ENCODE results near the gene COX20.

COX20 gene

DNA sequence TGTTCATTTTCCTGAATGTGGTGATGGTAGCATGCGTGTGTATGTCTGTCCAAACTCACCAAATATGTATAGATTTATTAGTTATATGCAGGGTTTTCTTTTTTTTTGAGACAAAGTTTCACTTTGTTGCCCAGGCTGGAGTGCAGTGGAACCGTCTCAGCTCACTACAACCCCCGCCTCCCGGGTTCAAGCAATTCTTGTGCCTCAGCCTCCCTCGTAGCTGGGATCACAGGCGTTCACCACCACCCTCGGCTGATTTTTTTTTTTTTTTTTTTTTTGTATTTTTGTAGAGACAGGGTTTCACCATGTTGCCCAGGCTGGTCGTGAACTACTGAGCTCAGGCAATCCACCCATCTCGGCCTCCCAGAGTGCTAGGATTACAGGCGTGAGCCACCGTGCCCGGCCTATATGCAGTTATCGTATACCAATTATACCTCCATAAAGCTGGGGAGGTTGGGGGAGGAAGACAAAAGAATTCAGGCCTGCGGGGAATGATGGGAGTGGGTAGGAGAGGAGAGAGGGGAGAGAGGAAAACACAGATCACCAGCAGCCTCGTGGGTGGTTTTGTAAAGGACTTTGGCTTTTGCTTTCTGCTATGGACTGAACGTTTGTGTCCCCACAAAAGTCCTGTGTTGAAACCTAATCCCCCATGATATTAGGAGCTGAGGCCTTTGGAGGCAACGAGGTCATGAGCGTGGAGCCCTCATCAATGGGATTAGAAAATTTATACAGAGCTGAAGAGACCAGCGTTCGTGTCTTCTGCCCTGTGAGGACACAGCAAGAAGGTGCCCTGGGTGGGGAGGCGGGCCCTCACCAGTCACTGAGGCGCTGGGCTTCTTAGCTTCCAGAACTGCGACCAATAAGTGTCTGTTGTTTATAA, 33.3 kb downstream of the COX20 start:
- H3F3A ChIP-seq (ENCODE audit: insufficient read depth, low read length): no peaks in the 10 kb centered on the region
- H3K27ac ChIP-seq (ENCODE audit: low read depth, low read length, poor library complexity, severe bottlenecking): no peak overlapping the region
- H3K9me2 ChIP-seq (ENCODE audit: low read depth, low read length): no peaks in the 10 kb centered on the region
- H3K27me3 ChIP-seq (ENCODE audit: insufficient read depth, low read length): no peaks in the 10 kb centered on the region
- H4K20me1 ChIP-seq (ENCODE audit: insufficient read depth, low read length): no peaks in the 10 kb centered on the region
- no peak overlapping the region for H3K9ac ChIP-seq (ENCODE audit: low read length)
- no peak overlapping the region for H3K4me3 ChIP-seq (ENCODE audit: low read depth, low read length, poor library complexity, severe bottlenecking)
- H3K4me1 ChIP-seq (ENCODE audit: insufficient read depth, low read length, severe bottlenecking): peaks cover 18% of the 10 kb centered on the region
- H3K79me2 ChIP-seq (ENCODE audit: insufficient read depth, low read length): peaks cover 5% of the 10 kb centered on the region
- no peak overlapping the region for H2AFZ ChIP-seq (ENCODE audit: low read length)
- peaks cover 5% of the 10 kb centered on the region for H3K36me3 ChIP-seq (ENCODE audit: insufficient read depth, low read length)
- no peaks in the 10 kb centered on the region for H3K9me3 ChIP-seq (ENCODE audit: low read length)
- TF ChIP-seq, protein P1, sequence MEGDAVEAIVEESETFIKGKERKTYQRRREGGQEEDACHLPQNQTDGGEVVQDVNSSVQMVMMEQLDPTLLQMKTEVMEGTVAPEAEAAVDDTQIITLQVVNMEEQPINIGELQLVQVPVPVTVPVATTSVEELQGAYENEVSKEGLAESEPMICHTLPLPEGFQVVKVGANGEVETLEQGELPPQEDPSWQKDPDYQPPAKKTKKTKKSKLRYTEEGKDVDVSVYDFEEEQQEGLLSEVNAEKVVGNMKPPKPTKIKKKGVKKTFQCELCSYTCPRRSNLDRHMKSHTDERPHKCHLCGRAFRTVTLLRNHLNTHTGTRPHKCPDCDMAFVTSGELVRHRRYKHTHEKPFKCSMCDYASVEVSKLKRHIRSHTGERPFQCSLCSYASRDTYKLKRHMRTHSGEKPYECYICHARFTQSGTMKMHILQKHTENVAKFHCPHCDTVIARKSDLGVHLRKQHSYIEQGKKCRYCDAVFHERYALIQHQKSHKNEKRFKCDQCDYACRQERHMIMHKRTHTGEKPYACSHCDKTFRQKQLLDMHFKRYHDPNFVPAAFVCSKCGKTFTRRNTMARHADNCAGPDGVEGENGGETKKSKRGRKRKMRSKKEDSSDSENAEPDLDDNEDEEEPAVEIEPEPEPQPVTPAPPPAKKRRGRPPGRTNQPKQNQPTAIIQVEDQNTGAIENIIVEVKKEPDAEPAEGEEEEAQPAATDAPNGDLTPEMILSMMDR (IDR thresholded peaks at IDR 0.05; ENCODE audit: low read length): no peak
- TF ChIP-seq EZH2 (IDR thresholded peaks at IDR 0.05; ENCODE audit: borderline replicate concordance, low read length): no peak
- no peak overlapping the region for H3K4me2 ChIP-seq (ENCODE audit: low read length)

DNA sequence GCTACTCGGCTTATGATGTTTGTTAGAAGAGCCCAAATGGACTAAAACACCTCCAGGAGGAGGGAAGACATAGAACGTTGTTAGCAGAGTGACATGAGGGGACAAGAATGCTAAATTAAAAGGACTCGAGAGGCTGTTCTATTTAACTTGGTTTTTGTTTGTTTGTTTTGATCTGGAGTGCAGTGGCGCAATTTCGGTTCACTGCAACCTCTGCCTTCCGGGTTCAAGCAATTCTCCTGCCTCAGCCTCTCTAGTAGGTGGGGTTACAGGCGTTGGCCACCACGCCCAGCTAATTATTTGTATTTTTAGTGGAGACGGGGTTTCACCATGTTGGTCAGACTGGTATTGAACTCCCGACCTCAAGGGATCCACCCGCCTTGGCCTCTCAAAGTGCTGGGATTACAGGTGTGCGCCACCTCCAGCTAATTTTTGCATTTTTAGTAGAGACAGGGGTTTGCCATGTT, 33.9 kb downstream of the COX20 start:
- Histone ChIP-seq H2AFZ (ENCODE audit: low read length) (no peak overlapping the region), H3K9me3 (ENCODE audit: low read length) (no peaks in the 10 kb centered on the region), H3K4me3 (ENCODE audit: low read depth, low read length, poor library complexity, severe bottlenecking) (no peak overlapping the region), H4K20me1 (ENCODE audit: insufficient read depth, low read length) (no peaks in the 10 kb centered on the region), H3K9ac (ENCODE audit: low read length) (no peak overlapping the region), H3K36me3 (ENCODE audit: insufficient read depth, low read length) (no peaks in the 10 kb centered on the region), H3K4me1 (ENCODE audit: insufficient read depth, low read length, severe bottlenecking) (peaks cover 18% of the 10 kb centered on the region), H3K4me2 (ENCODE audit: low read length) (no peak overlapping the region), H3K79me2 (ENCODE audit: insufficient read depth, low read length) (no peaks in the 10 kb centered on the region), H3K9me2 (ENCODE audit: low read depth, low read length) (no peaks in the 10 kb centered on the region), H3K27me3 (ENCODE audit: insufficient read depth, low read length) (no peaks in the 10 kb centered on the region), H3F3A (ENCODE audit: insufficient read depth, low read length) (no peaks in the 10 kb centered on the region), H3K27ac (ENCODE audit: low read depth, low read length, poor library complexity, severe bottlenecking) (no peak overlapping the region)
- TF ChIP-seq, protein P1 (IDR thresholded peaks at IDR 0.05; ENCODE audit: low read length): no peak
- TF ChIP-seq EZH2 (IDR thresholded peaks at IDR 0.05; ENCODE audit: borderline replicate concordance, low read length): no peak

DNA sequence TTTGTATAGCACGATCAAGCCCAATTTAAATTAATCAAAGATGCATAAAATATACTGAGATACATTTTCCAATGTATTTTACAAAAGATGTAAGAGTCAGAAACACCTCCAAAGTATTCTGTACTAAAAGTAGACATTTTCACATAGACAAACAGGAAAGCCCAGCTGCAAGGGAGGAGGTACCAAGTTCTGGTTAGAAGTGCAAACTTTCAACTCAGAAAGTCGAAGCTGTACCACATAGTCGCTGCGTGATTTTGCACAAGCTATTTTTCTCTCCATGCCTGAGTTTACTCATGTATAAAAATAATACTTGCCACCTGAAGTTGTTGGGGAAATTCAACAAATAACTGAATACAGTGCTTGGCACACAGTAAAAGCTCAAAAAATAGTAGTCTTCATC, 34.5 kb downstream of the COX20 start:
- H3K27me3 ChIP-seq (ENCODE audit: insufficient read depth, low read length): no peaks in the 10 kb centered on the region
- peaks cover 16% of the 10 kb centered on the region for H3K4me1 ChIP-seq (ENCODE audit: insufficient read depth, low read length, severe bottlenecking)
- H3K9ac ChIP-seq (ENCODE audit: low read length): no peak overlapping the region
- H3K36me3 ChIP-seq (ENCODE audit: insufficient read depth, low read length): no peaks in the 10 kb centered on the region
- no peak overlapping the region for H2AFZ ChIP-seq (ENCODE audit: low read length)
- no peak overlapping the region for H3K4me2 ChIP-seq (ENCODE audit: low read length)
- no peaks in the 10 kb centered on the region for H4K20me1 ChIP-seq (ENCODE audit: insufficient read depth, low read length)
- TF ChIP-seq, protein P1 (IDR thresholded peaks at IDR 0.05; ENCODE audit: low read length): no peak
- TF ChIP-seq EZH2 (IDR thresholded peaks at IDR 0.05; ENCODE audit: borderline replicate concordance, low read length): no peak
- no peak overlapping the region for H3K27ac ChIP-seq (ENCODE audit: low read depth, low read length, poor library complexity, severe bottlenecking)
- H3K79me2 ChIP-seq (ENCODE audit: insufficient read depth, low read length): no peaks in the 10 kb centered on the region
- no peaks in the 10 kb centered on the region for H3K9me2 ChIP-seq (ENCODE audit: low read depth, low read length)
- H3K9me3 ChIP-seq (ENCODE audit: low read length): no peaks in the 10 kb centered on the region
- H3K4me3 ChIP-seq (ENCODE audit: low read depth, low read length, poor library complexity, severe bottlenecking): no peak overlapping the region
- no peaks in the 10 kb centered on the region for H3F3A ChIP-seq (ENCODE audit: insufficient read depth, low read length)
